Hepatocyte (in vitro differentiated cells): ENCODE results near the gene TCP10L.

Source experiments
- EZH2 ChIP-seq: fragments of 200-600 bp; sonication (generic); IDR thresholded peaks from 2 replicates; pipeline ENCODE4 v1.6.1; 2016; ENCODE audit warnings: antibody characterized with exemption, mild to moderate bottlenecking, borderline replicate concordance
- EZH2phosphoT487 ChIP-seq: fragments of 200-600 bp; sonication (generic); IDR thresholded peaks from one replicate; pipeline ENCODE4 v1.6.1; 2018; ENCODE audit warnings: antibody characterized with exemption, mild to moderate bottlenecking, low read depth, moderate library complexity; ENCODE audit not compliant: unreplicated experiment, severe bottlenecking
- TF ChIP-seq, protein P1 (sequence below): fragments of 200-600 bp; sonication (generic); IDR thresholded peaks from 2 replicates; pipeline ENCODE4 v1.5.1; 2016; ENCODE audit warnings: antibody characterized with exemption, mild to moderate bottlenecking; ENCODE audit not compliant: poor library complexity

DNA sequence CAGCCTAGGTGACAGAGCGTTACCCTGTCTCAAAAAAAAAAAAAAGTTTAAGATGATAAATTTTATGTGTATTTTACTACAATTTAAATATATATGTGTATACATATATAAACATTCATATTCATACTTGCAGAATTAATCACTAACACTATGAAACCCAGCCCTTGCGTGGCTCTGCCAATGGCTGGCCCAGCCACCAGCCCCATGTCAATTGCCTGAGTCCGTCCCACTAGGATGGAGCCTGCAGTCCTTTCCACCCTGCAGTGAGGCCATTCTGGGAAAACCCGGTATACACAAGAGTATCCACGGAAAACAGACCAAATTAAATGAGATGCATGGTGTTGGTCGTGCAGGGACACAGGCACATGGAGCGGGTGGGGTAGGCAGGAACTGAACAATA is 49.7 kb downstream of the TCP10L start:
- TF ChIP-seq, protein P1, sequence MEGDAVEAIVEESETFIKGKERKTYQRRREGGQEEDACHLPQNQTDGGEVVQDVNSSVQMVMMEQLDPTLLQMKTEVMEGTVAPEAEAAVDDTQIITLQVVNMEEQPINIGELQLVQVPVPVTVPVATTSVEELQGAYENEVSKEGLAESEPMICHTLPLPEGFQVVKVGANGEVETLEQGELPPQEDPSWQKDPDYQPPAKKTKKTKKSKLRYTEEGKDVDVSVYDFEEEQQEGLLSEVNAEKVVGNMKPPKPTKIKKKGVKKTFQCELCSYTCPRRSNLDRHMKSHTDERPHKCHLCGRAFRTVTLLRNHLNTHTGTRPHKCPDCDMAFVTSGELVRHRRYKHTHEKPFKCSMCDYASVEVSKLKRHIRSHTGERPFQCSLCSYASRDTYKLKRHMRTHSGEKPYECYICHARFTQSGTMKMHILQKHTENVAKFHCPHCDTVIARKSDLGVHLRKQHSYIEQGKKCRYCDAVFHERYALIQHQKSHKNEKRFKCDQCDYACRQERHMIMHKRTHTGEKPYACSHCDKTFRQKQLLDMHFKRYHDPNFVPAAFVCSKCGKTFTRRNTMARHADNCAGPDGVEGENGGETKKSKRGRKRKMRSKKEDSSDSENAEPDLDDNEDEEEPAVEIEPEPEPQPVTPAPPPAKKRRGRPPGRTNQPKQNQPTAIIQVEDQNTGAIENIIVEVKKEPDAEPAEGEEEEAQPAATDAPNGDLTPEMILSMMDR = no peak
- no peak for TF ChIP-seq EZH2
- no peak for TF ChIP-seq EZH2phosphoT487
